Transverse colon (tissue), 3 donors: Measurements from ENCODE around the gene TADA2A.
"Not testable (repeated sequence)": the region's sequence is repeated elsewhere in the genome, so short reads cannot be mapped to it uniquely, and the experiment has no call there.

Experiments
- EP300 ChIP-seq: sonication (generic); formaldehyde crosslinking; IDR thresholded peaks from one replicate; pipeline ENCODE4 v1.6.1; 2017; ENCODE audit warnings: antibody characterized with exemption, low read depth
- TF ChIP-seq, protein P1 (sequence below), 5 experiments: fragments of 200-600 bp in 3 of 5; fragments of 450-650 bp in 2 of 5; sonication (generic) in 3 of 5; IDR thresholded peaks; 1 replicate in 2 of 5; 2 replicates in 3 of 5; pipeline ENCODE4 v1.5.1; 2016 to 2017; ENCODE audit warnings: antibody characterized with exemption in 5 of 5, inconsistent platforms in 3 of 5, mild to moderate bottlenecking in 2 of 5, moderate library complexity in 1 of 5

DNA sequence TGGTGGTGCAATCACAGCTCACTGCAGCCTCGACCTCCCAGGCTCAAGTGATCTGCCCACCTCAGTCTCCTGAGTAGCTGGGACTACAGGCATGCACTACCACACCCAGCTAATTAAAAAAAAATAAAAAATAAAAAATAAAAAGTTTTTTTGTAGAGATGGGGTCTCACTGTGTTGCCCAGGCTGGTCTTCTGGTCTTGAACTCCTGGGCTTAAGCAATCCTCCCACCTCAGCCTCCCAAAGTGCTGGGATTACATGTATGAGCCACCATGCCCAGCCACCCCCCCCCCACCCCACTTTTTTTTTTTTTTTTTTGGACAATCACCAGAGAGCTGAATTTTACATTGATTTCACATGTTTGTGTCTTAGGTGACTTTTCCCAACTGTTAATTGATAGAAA is 105.0 kb downstream of the TADA2A start:
- TF ChIP-seq, protein P1, sequence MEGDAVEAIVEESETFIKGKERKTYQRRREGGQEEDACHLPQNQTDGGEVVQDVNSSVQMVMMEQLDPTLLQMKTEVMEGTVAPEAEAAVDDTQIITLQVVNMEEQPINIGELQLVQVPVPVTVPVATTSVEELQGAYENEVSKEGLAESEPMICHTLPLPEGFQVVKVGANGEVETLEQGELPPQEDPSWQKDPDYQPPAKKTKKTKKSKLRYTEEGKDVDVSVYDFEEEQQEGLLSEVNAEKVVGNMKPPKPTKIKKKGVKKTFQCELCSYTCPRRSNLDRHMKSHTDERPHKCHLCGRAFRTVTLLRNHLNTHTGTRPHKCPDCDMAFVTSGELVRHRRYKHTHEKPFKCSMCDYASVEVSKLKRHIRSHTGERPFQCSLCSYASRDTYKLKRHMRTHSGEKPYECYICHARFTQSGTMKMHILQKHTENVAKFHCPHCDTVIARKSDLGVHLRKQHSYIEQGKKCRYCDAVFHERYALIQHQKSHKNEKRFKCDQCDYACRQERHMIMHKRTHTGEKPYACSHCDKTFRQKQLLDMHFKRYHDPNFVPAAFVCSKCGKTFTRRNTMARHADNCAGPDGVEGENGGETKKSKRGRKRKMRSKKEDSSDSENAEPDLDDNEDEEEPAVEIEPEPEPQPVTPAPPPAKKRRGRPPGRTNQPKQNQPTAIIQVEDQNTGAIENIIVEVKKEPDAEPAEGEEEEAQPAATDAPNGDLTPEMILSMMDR (IDR thresholded peaks at IDR 0.05) = not testable (repeated sequence)
- TF ChIP-seq EP300 = not testable (repeated sequence)
